ENCODE results near the gene AVPR2.

Gene AVPR2

GRCh38 chrX:153885968-153886903, 18.2 kb upstream of the AVPR2 start, which contains the start of gene L1CAM:
Gene L1CAM (minus strand): TSS chrX:153886173. CDS start chrX:153875836, 10,337 bp downstream.
- DNase-seq (ENCODE audit: low spot score) = peak; percentile 41

GRCh38 chrX:153886915-153887314, 17.6 kb upstream of the AVPR2 start:
- no peak for DNase-seq (ENCODE audit: low spot score)

GRCh38 chrX:153887385-153887784, 17.1 kb upstream of the AVPR2 start:
- DNase-seq (ENCODE audit: low spot score) = no peak

GRCh38 chrX:153888344-153888743, 16.1 kb upstream of the AVPR2 start:
- no peak for DNase-seq (ENCODE audit: low spot score)

- no peak for DNase-seq (ENCODE audit: low spot score)
Measured at GRCh38 chrX:153889123-153889522, 15.3 kb upstream of the AVPR2 start.

GRCh38 chrX:153897899-153898298, 6.6 kb upstream of the AVPR2 start:
- DNase-seq (ENCODE audit: low spot score) = no peak

GRCh38 chrX:153900831-153901752, 3.4 kb upstream of the AVPR2 start:
- peak; percentile 72 for DNase-seq (ENCODE audit: low spot score)

GRCh38 chrX:153901753-153902140, 2.7 kb upstream of the AVPR2 start:
- no peak for DNase-seq (ENCODE audit: low spot score)

GRCh38 chrX:153902385-153902784, 2.1 kb upstream of the AVPR2 start:
- DNase-seq (ENCODE audit: low spot score) = no peak

- DNase-seq (ENCODE audit: low spot score) = no peak
Measured at GRCh38 chrX:153903238-153903980, 1.1 kb upstream of the AVPR2 start.

GRCh38 chrX:153905481-153906095, 1.1 kb downstream of the AVPR2 start:
- DNase-seq (ENCODE audit: low spot score) = no peak

GRCh38 chrX:153906126-153906917, 1.8 kb downstream of the AVPR2 start:
- no peak for DNase-seq (ENCODE audit: low spot score)

- no peak for DNase-seq (ENCODE audit: low spot score)
Measured at GRCh38 chrX:153907456-153907855, 3.0 kb downstream of the AVPR2 start.

- DNase-seq (ENCODE audit: low spot score) = no peak
Measured at GRCh38 chrX:153908219-153908860, 3.9 kb downstream of the AVPR2 start.

GRCh38 chrX:153909024-153909979, 4.8 kb downstream of the AVPR2 start:
- no peak for DNase-seq (ENCODE audit: low spot score)

- DNase-seq (ENCODE audit: low spot score) = no peak
Measured at GRCh38 chrX:153909980-153910360, 5.5 kb downstream of the AVPR2 start.

GRCh38 chrX:153910446-153910845, 6.0 kb downstream of the AVPR2 start:
- DNase-seq (ENCODE audit: low spot score) = no peak

GRCh38 chrX:153911798-153912197, 7.3 kb downstream of the AVPR2 start:
- no peak for DNase-seq (ENCODE audit: low spot score)

GRCh38 chrX:153913211-153913610, 8.7 kb downstream of the AVPR2 start:
- DNase-seq (ENCODE audit: low spot score) = no peak

Data from CD4-positive, alpha-beta T cell treated with Interleukin-6 at 100 ng/mL for 8 hours (primary cell).